ENCODE data around the gene CEACAM20. TPM values are rescaled to one million over a fixed set of nuclear protein-coding genes. Genes with fewer than 3 reads are reported as not detected.
A peak's percentile ranks its signal among the peaks of the same experiment; 100 is the strongest.

The CEACAM20 gene
- total RNA-seq, 4 donors from 2014 or later: not detected

GRCh38 chr19:44530777-44531176 is 1.3 kb upstream of the CEACAM20 start:
- H3K4me3 ChIP-seq (ENCODE audit: low read depth, poor library complexity, severe bottlenecking): no peak overlapping the region
- WGBS, 2 donors: 60 to 64% methylated on average over 6 of the region's 6 CpGs
- intact Hi-C loops (cut with DNase I; ENCODE audit: low total_unique reads): no loop called here

GRCh38 chr19:44527554-44527953 is 1.9 kb downstream of the CEACAM20 start:
- no peak for DNase-seq (ENCODE audit: low spot score in 2 of 2)
- intact Hi-C loops (cut with DNase I; ENCODE audit: low total_unique reads): no loop called here
- H3K4me3 ChIP-seq (ENCODE audit: low read depth, poor library complexity, severe bottlenecking): no peak overlapping the region
- TF ChIP-seq POLR2A (IDR thresholded peaks at IDR 0.05) (no peak), CTCF (IDR thresholded peaks at IDR 0.05) (no peak)
- 79 to 81% methylated on average over 7 of the region's 7 CpGs for WGBS, 2 donors

More at GRCh38 chr19:44530777-44531176, 1.3 kb upstream of the CEACAM20 start:
- DNase-seq (ENCODE audit: low spot score in 2 of 2): no peak
- TF ChIP-seq CTCF (IDR thresholded peaks at IDR 0.05): no peak
- no peak for TF ChIP-seq POLR2A (IDR thresholded peaks at IDR 0.05)

GRCh38 chr19:44525721-44526430 is 3.6 kb downstream of the CEACAM20 start:
- no peak for TF ChIP-seq POLR2A (IDR thresholded peaks at IDR 0.05)
- TF ChIP-seq CTCF (IDR thresholded peaks at IDR 0.05): no peak
- whole genome bisulfite sequencing, 2 donors: 23 to 37% methylated on average over 4 of the region's 4 CpGs
- intact Hi-C loops (cut with DNase I; ENCODE audit: low total_unique reads): no loop called here
- peak in 1 of 2 donors; percentile 46 for DNase-seq (ENCODE audit: low spot score in 2 of 2)
- no peak overlapping the region for H3K4me3 ChIP-seq (ENCODE audit: low read depth, poor library complexity, severe bottlenecking)

GRCh38 chr19:44521370-44521769 is 8.1 kb downstream of the CEACAM20 start:
- intact Hi-C loops (cut with DNase I; ENCODE audit: low total_unique reads): loop anchor here (1.0 kb wide), 1 partner anchor 19 kb away; no protein-coding TSS in a partner anchor
- 90 to 95% methylated on average over 2 of the region's 2 CpGs for WGBS, 2 donors
- no peak overlapping the region for H3K4me3 ChIP-seq (ENCODE audit: low read depth, poor library complexity, severe bottlenecking)
- TF ChIP-seq CTCF (IDR thresholded peaks at IDR 0.05): no peak
- no peak for TF ChIP-seq POLR2A (IDR thresholded peaks at IDR 0.05)
- no peak for DNase-seq (ENCODE audit: low spot score in 2 of 2)

- no peak for TF ChIP-seq POLR2A (IDR thresholded peaks at IDR 0.05)
- no peak for TF ChIP-seq CTCF (IDR thresholded peaks at IDR 0.05)
- H3K4me3 ChIP-seq (ENCODE audit: low read depth, poor library complexity, severe bottlenecking): no peak overlapping the region
- WGBS, 2 donors: 84 to 86% methylated on average over 7 of the region's 7 CpGs
- intact Hi-C loops (cut with DNase I; ENCODE audit: low total_unique reads): no loop called here
- DNase-seq (ENCODE audit: low spot score in 2 of 2): no peak
Measured at GRCh38 chr19:44517146-44517545, 12.3 kb downstream of the CEACAM20 start.

GRCh38 chr19:44515907-44516306 is 13.6 kb downstream of the CEACAM20 start:
- intact Hi-C loops (cut with DNase I; ENCODE audit: low total_unique reads): no loop called here
- 86 to 100% methylated on average over 1 of the region's 1 CpG for WGBS, 2 donors
- no peak overlapping the region for H3K4me3 ChIP-seq (ENCODE audit: low read depth, poor library complexity, severe bottlenecking)
- DNase-seq (ENCODE audit: low spot score in 2 of 2): no peak
- TF ChIP-seq CTCF (IDR thresholded peaks at IDR 0.05) (no peak), POLR2A (IDR thresholded peaks at IDR 0.05) (no peak)
